Measurements from ENCODE around the gene NFIC.

DNA sequence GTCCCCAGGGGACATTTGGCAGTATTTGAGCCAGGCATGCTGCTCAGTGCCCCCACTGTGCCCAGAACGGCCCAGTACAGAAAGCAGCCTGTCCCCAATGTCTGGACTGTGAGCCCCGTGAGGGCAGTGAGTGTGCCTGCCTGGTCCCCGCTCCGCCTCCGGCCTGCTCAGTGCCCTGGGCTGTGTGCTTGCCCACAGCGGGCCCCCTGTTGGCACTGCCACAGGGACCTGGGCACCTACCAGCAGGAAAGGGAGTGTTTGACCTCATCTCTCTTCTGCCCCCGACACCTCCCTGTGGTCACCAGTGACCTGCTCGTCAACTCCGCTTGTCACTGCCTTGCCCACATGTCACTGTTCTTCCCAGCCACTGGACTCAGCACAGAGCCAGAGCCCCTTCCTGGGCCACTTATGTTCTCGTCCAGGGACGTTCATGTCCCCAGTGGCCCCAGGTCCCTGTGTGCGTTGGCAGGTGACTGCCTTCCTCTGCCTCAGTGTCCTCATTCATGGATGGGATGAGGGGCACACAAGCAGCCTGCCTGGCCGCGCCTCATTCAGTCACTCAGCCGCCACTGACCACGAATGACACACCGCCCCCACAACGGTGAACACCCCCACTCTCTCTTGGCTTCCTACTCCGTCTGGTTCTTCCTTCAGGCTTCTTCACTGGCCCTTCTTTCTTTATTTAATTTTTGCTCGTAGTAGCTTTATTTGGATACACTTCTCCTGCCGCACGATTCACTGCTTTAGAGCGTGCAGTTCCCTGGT lies 142.6 kb downstream of the NFIC start:
- TF ChIP-seq CTCF (IDR thresholded peaks at IDR 0.05) (no peak), POLR2AphosphoS5 (IDR thresholded peaks at IDR 0.05; ENCODE audit: low read depth, low read length) (no peak), TAF1 (IDR thresholded peaks at IDR 0.05; ENCODE audit: borderline replicate concordance, low read depth, low read length) (no peak), EP300 (IDR thresholded peaks at IDR 0.05; ENCODE audit: borderline replicate concordance in 1 of 2, low read depth in 1 of 2, low read length in 1 of 2) (no peak), GABPA (IDR thresholded peaks at IDR 0.05; ENCODE audit: low read depth) (no peak), CHD2 (IDR thresholded peaks at IDR 0.05; ENCODE audit: low read length, partially characterized antibody) (no peak), TEAD4 (IDR thresholded peaks at IDR 0.05; ENCODE audit: borderline replicate concordance, insufficient read depth) (no peak), SMC3 (IDR thresholded peaks at IDR 0.05; ENCODE audit: low read depth, low read length) (no peak), FOXJ3 (CRISPR knock-in tag; IDR thresholded peaks at IDR 0.05) (no peak)
- TF ChIP-seq, protein P1, sequence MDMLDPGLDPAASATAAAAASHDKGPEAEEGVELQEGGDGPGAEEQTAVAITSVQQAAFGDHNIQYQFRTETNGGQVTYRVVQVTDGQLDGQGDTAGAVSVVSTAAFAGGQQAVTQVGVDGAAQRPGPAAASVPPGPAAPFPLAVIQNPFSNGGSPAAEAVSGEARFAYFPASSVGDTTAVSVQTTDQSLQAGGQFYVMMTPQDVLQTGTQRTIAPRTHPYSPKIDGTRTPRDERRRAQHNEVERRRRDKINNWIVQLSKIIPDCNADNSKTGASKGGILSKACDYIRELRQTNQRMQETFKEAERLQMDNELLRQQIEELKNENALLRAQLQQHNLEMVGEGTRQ (IDR thresholded peaks at IDR 0.05; ENCODE audit: borderline replicate concordance, low read depth, low read length): no peak

All from SK-N-SH (cell line).